Skeletal muscle satellite cell (primary cell): ENCODE results near the gene PLCB4.
"Not testable (repeated sequence)": the region's sequence is repeated elsewhere in the genome, so short reads cannot be mapped to it uniquely, and the experiment has no call there.

Source experiments
- H3K27me3 ChIP-seq: 2 replicates; pipeline ENCODE4 v1.7.0; 2013; ENCODE audit warnings: low read length; ENCODE audit not compliant: control insufficient read depth, insufficient read depth
- H3K36me3 ChIP-seq: 2 replicates; pipeline ENCODE4 v1.7.0; 2013; ENCODE audit warnings: mild to moderate bottlenecking, control low read depth, low read length; ENCODE audit not compliant: insufficient read depth
- H3K4me1 ChIP-seq: 2 replicates; pipeline ENCODE4 v1.7.0; 2013; ENCODE audit warnings: low read length; ENCODE audit not compliant: control insufficient read depth, insufficient read depth
- H3K4me2 ChIP-seq: 2 replicates; pipeline ENCODE4 v1.7.0; 2013; ENCODE audit warnings: mild to moderate bottlenecking, low read length
- H3K4me3 ChIP-seq: 2 replicates; pipeline ENCODE4 v1.7.0; 2013; ENCODE audit warnings: low read length
- H3K9ac ChIP-seq: 2 replicates; pipeline ENCODE4 v1.7.0; 2013; ENCODE audit warnings: mild to moderate bottlenecking, low read depth, low read length, moderate library complexity
- H3K9me3 ChIP-seq: replicated peaks from 2 replicates; pipeline ENCODE4 v1.7.0; 2013; ENCODE audit warnings: mild to moderate bottlenecking, control low read depth, low read length

PLCB4 gene

DNA sequence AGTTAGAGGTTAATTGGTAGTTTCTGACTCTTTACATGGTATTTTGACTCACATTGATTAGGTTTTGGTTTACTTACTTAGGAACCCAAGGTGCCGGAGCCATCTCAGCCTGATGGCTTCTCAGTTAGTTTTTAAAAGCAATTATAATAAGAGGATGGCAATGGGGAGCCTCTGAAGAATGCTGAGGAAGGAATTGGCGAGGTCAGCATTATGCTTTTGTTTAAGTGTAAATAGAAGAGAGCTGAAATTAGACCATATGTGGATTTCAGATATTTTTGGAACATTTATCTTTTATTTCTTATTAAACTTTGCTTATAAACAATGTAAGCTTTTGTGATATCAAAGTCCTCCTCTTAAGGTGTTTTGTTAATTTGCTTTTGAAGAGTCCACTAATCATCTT lies 77.8 kb downstream of the PLCB4 start:
- Histone ChIP-seq H3K36me3 (no peaks in the 10 kb centered on the region), H3K27me3 (no peaks in the 10 kb centered on the region), H3K4me1 (peaks cover 13% of the 10 kb centered on the region), H3K9me3 (no peaks in the 10 kb centered on the region), H3K4me3 (no peak overlapping the region), H3K9ac (no peak overlapping the region), H3K4me2 (no peak overlapping the region)

DNA sequence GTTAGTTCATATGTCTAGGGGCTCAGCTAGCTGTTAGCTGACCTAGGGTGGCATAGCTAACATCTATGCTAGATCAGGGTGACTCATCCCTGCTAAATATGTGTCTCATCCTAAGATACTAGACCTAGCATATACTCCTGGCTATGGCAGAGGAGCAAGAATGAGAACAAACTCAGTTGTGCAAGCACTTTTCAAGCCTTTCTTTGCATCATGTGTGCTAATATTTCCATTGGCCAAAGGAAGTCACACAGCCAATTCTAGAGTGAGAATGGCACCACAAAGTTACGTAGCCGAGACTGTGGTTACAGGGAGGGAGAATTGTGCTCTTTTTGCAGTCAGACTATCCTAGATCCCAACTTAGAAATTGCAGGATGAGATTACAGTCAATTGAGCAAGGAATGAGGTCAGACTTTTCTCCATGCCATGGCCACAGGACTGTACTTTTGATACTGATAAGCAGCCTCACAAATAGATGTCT lies 78.7 kb downstream of the PLCB4 start:
- no peaks in the 10 kb centered on the region for H3K27me3 ChIP-seq
- no peaks in the 10 kb centered on the region for H3K9me3 ChIP-seq
- peaks cover 13% of the 10 kb centered on the region for H3K4me1 ChIP-seq
- H3K36me3 ChIP-seq: no peaks in the 10 kb centered on the region
- H3K9ac ChIP-seq: no peak overlapping the region
- H3K4me3 ChIP-seq: no peak overlapping the region
- H3K4me2 ChIP-seq: no peak overlapping the region

DNA sequence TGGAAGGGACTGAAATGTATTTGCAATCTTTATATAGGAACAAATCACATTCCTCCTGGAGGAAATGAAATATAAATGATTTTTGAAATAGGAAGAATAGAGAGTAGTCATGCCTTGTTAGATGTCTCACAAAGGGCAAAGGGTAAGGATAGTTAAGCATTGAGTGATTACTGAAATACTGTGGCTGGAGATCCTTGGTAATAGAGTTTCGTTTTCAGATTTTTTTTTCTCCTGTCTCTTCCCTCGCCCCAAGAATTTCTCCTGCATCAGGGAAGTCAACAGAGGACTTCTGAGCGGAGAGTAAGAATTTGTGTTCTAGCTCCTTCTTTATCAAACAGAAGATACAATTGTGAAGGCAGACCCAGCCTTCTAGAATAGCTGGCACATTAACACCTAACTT lies 79.4 kb downstream of the PLCB4 start:
- no peaks in the 10 kb centered on the region for H3K27me3 ChIP-seq
- H3K9ac ChIP-seq: no peak overlapping the region
- H3K9me3 ChIP-seq: no peaks in the 10 kb centered on the region
- H3K4me1 ChIP-seq: peaks cover 13% of the 10 kb centered on the region
- no peak overlapping the region for H3K4me2 ChIP-seq
- H3K4me3 ChIP-seq: no peak overlapping the region
- no peaks in the 10 kb centered on the region for H3K36me3 ChIP-seq

DNA sequence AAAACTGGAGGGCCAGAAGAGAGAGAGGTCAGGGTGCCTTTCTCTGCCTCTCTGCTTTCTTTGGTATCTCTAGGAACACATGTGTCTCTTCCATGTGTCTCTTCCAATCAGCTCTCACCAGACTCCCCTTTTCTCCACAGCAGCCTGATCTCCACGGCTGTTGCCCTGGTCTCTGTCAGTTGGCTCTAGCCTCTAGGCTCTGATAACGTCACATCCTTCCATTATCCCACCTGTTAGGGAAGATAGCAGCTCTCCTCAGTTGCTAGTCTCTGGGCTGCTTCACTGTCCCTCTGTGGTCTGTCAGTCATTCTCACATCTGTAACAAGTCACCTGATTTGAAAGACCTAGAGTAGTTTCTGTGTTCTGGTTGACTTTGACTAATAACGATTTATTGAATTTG lies 80.2 kb downstream of the PLCB4 start:
- Histone ChIP-seq H3K4me3 (no peak overlapping the region), H3K9ac (no peak overlapping the region), H3K4me2 (no peak overlapping the region), H3K27me3 (no peaks in the 10 kb centered on the region), H3K9me3 (no peaks in the 10 kb centered on the region), H3K4me1 (peaks cover 13% of the 10 kb centered on the region), H3K36me3 (no peaks in the 10 kb centered on the region)

DNA sequence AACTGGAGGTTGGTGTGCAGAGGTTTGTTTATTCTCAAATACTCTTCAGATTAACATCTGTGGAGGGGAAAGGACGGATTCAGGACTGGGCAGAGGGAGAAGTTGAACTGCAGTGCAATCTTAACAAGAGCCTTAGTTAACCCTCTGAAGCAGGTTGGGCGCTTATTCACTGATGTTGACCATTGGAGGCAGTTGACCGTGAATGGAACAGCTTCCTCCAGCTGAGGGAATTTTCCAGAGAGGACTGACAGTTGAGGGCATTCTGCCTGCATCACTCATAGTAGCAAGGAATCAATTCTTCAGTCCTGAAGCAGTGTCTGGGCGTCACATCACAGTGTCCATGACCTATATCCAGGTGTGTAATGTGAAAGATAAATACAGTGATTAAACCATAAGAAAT lies 80.9 kb downstream of the PLCB4 start:
- Histone ChIP-seq H3K27me3 (no peaks in the 10 kb centered on the region), H3K36me3 (no peaks in the 10 kb centered on the region), H3K9me3 (no peaks in the 10 kb centered on the region), H3K9ac (no peak overlapping the region), H3K4me3 (no peak overlapping the region), H3K4me1 (peaks cover 13% of the 10 kb centered on the region), H3K4me2 (no peak overlapping the region)

DNA sequence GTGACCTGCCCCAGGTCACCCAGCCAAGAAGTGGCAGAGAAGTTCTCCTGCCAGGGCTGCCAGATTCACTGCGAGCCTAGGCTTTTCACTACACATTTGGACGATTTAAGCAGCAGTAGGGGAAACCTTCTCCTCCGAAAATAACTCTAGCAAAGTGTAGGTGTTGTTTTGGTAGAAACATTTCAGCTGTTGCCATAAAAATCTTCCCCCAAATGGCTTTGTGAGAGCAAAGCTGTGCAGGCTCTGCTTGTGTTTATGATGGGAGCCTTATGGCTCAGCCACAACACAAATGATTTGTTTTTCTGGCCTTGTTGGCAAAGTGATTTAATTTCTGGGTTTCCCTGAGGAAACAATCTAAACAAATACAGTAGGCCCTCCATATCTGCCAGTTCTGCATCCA lies 81.8 kb downstream of the PLCB4 start:
- H3K9ac ChIP-seq: no peak overlapping the region
- H3K27me3 ChIP-seq: no peaks in the 10 kb centered on the region
- no peak overlapping the region for H3K4me3 ChIP-seq
- peaks cover 13% of the 10 kb centered on the region for H3K4me1 ChIP-seq
- H3K9me3 ChIP-seq: no peaks in the 10 kb centered on the region
- no peak overlapping the region for H3K4me2 ChIP-seq
- H3K36me3 ChIP-seq: no peaks in the 10 kb centered on the region

DNA sequence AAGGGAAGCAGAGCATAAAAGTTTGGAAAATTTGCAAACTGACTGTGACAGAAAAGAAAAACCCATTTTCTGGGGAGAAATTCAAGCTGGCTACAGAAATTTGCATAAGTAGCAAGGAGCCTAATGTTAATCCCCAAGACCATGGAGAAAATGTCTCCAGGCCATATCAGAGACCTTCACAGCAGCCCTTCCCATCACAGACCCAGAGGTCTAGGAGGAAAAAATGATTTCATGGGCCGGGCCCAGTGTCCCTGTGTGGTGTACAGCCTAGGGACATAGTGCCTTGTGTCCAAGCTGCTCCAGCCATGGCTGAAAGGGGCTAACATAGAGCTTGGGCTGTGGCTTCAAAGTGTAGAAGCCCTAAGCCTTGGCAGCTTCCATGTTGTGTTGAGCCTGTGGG lies 83.3 kb downstream of the PLCB4 start:
- not testable (repeated sequence) for H3K36me3 ChIP-seq

DNA sequence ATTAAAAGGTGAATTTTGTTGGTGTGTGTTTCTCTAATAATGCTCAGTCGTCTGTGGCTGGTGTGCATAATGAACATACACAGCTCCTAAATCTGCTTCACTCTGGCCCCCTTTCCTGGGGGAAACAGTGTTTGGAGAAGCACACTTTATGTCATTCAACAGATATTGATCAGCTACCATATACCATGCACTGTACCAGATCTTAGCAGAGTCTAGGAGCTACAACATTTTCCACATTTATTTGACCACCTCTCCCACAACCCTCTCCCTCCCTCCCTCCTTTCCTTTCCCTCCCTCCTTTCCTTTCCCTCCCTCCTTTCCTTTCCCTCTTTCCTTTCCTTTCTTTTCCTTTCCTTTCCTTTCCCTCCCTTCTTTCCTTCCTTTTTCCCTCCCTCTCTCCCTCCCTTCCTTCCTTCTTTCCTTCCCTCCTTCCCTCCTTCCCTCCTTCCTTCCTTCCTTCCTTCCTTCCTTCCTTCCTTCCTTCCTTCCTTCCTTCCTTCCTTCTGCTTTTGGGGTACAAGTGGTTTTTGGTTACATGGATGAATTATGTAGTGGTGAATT lies 85.7 kb downstream of the PLCB4 start:
- no peak overlapping the region for H3K4me2 ChIP-seq
- H3K36me3 ChIP-seq: no peaks in the 10 kb centered on the region
- no peak overlapping the region for H3K9ac ChIP-seq
- H3K4me1 ChIP-seq: no peaks in the 10 kb centered on the region
- H3K27me3 ChIP-seq: no peaks in the 10 kb centered on the region
- no peak overlapping the region for H3K4me3 ChIP-seq
- H3K9me3 ChIP-seq: no peaks in the 10 kb centered on the region

More for the DNA sequence above, 83.3 kb downstream of the PLCB4 start:
- not testable (repeated sequence) for H3K4me1 ChIP-seq, H3K9me3 ChIP-seq, H3K27me3 ChIP-seq, H3K4me3 ChIP-seq, H3K9ac ChIP-seq, H3K4me2 ChIP-seq

DNA sequence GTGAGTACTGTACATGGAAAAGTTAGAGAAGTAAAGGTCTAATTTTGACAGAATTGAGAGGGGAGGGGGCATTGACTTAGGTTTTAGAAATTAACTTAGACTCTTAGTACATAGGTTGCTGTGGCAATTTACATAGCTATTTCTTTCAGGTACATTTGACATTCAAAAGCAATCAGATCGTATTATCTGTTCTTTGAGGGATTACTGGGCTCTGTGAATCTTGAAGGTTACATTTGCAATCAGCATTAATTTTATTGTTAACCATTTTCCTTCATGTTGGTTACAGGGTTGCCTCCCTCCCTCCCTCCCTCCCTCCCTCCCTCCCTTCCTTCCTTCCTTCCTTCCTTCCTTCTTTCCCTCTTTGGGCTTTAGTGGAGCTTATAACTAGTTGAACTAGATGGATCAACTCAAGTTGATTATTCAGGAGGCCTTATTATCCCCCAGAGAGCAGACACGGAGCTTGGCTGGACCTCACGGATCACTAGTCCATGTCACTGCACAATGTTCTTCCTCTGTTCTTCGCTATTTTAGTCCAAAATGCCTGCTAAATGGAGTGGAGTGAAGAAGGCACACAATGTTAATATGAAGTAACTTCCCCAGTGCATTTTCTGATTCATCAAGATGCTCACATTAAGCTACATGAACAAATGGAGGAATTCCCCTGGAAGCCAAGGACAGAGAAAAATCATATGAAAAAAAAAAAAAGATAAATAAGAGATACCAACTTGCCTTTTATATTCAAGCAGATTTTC lies 87.8 kb downstream of the PLCB4 start:
- Histone ChIP-seq H3K27me3 (no peaks in the 10 kb centered on the region), H3K9ac (no peak overlapping the region), H3K4me3 (no peak overlapping the region), H3K4me2 (no peak overlapping the region), H3K9me3 (no peaks in the 10 kb centered on the region), H3K4me1 (peaks cover 17% of the 10 kb centered on the region), H3K36me3 (no peaks in the 10 kb centered on the region)

DNA sequence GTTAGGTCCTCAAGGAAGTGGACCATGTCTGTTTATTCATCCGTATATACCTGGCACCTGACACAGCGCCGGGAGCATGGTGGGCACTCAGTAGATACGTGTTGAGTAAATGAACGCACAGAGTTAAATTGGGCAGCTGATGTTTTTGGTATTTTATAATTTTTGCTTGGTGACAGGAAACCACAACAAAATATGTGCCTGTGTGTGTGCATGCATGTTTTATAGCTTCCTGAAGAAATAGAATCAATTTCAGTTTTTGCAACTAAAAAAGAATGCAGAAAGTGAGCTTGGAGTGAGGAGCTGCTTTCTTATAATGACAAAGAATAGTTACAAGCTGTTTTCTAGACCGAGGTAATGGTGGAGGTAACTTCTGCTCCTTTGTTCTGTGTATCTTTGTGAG lies 91.4 kb downstream of the PLCB4 start:
- H3K36me3 ChIP-seq: no peaks in the 10 kb centered on the region
- H3K27me3 ChIP-seq: no peaks in the 10 kb centered on the region
- H3K4me2 ChIP-seq: peak overlapping the region; percentile 67
- peaks cover 17% of the 10 kb centered on the region for H3K4me1 ChIP-seq
- H3K9me3 ChIP-seq: no peaks in the 10 kb centered on the region
- peak overlapping the region; percentile 40 for H3K9ac ChIP-seq
- H3K4me3 ChIP-seq: peak overlapping the region; percentile 33

DNA sequence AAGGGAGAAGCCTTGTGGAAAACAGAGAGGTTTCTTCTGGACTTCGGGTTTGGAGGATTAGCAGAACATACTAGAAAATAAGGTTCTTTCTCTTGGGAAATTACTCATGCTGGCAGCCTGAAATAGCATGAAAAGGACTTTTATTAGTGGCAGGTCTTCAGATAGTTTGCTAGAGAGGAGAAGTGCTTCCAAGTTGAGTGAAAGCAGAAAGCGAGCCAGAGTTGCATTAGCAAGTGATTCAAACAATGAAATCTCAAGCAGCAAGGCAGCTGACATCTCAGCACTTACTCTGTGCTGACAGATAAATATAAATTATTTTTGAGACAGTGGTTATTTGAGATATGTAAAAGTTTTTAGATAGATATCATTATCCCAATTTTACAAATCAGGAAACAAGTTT lies 91.9 kb downstream of the PLCB4 start:
- Histone ChIP-seq H3K4me3 (peak overlapping the region; percentile 33), H3K9ac (peak overlapping the region; percentile 40), H3K4me1 (peaks cover 17% of the 10 kb centered on the region), H3K9me3 (no peaks in the 10 kb centered on the region), H3K36me3 (no peaks in the 10 kb centered on the region), H3K27me3 (no peaks in the 10 kb centered on the region), H3K4me2 (peak overlapping the region; percentile 67)

DNA sequence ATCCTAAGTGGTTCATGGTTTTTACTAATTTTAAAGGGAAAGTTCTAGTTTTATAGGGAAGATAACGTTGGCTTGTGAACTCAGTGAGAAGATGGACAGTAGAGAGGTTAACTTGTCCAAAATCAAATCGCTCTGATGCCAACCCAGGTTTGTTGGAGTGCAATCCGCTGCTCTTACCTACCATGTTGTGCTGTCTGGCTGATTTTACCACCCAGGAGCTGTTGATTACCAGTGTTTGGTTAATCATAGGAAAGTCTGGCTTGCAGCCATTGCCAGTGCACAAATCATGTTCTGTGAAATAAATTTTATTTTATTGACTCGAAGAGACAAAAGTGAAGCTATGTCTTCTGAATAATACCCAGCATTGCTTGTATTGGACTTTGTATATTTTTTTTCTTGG lies 92.4 kb downstream of the PLCB4 start:
- Histone ChIP-seq H3K9me3 (no peaks in the 10 kb centered on the region), H3K9ac (peak overlapping the region; percentile 40), H3K4me3 (no peak overlapping the region), H3K4me1 (peaks cover 17% of the 10 kb centered on the region), H3K36me3 (no peaks in the 10 kb centered on the region), H3K27me3 (no peaks in the 10 kb centered on the region), H3K4me2 (peak overlapping the region; percentile 67)
